GM10847 (cell line): ENCODE results near the gene TMEM117.

ENCODE experiments used
- POLR2A ChIP-seq: IDR thresholded peaks from 2 replicates; pipeline ENCODE4 v1.6.1; 2011; ENCODE audit not compliant: insufficient read length; ENCODE audit errors: extremely low read depth

Gene TMEM117

DNA sequence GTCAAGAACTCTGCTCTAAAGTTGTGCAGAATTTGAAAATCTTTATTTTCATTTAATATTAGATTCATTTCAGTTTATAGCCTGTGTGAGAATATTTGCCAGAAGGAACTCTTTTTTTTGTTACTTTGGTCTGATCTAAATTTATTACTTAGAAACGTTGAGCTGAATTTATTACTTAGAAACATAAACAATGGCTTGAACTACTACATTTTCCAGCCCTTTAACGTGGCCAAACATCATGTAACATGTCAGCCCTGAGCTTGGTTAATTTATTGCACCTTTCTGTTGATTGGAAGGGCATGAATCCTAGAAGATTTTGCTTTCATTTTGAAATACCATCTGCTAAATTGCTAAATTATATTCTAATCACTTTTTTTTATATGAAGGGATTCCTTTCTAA, 241.4 kb downstream of the TMEM117 start:
- no peak for TF ChIP-seq POLR2A

- TF ChIP-seq POLR2A = no peak
Observed at GRCh38 chr12:44078273-44078672, 242.4 kb downstream of the TMEM117 start.

GRCh38 chr12:44088647-44089046, 252.8 kb downstream of the TMEM117 start:
- no peak for TF ChIP-seq POLR2A

- no peak for TF ChIP-seq POLR2A
Observed at GRCh38 chr12:44091948-44092606, 256.2 kb downstream of the TMEM117 start.

DNA sequence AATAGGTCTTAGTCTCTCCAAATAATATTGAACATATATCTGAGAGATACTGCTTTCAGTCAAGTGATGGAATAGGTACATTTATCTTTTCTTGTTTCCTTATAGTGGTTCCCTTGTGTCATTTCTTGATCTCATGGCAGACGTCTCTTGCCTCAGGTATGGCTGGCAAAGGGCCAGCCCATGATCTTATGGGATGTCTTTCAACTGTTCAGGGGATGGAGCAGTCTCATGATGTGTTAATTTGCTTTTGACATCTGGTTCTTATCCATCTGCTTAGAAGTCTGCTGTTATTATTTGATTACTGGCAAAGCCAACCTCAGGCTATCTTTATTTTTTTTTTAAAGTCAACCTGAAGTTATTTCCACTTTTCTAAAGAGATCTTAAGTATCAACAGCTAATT, 262.9 kb downstream of the TMEM117 start:
- TF ChIP-seq POLR2A = no peak

- TF ChIP-seq POLR2A = no peak
Observed at GRCh38 chr12:44099486-44099885, 263.6 kb downstream of the TMEM117 start.

DNA sequence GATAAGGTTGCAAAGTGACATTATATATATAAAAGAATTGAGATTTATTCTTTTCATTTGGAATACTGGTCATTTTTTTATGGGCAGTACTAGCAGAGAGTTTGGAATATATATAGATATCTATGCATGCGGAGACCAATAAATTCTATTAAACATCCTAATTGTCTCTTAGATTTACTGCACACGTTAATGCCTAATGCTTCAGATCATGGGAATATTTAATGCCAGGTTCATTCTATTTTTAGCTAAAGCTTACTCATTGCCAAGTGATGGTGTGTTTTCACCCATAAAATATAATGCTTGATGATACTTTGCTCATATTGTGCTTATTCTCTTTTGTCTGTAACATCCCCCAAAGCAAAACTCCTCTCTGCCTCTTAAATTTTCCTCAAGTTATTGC, 264.4 kb downstream of the TMEM117 start:
- no peak for TF ChIP-seq POLR2A

- TF ChIP-seq POLR2A = no peak
Observed at GRCh38 chr12:44101475-44101874, 265.6 kb downstream of the TMEM117 start.

- TF ChIP-seq POLR2A = no peak
Observed at GRCh38 chr12:44114906-44115305, 279.0 kb downstream of the TMEM117 start.

- TF ChIP-seq POLR2A = no peak
Observed at GRCh38 chr12:44117337-44117736, 281.5 kb downstream of the TMEM117 start.

GRCh38 chr12:44118946-44119345, 283.1 kb downstream of the TMEM117 start:
- no peak for TF ChIP-seq POLR2A

DNA sequence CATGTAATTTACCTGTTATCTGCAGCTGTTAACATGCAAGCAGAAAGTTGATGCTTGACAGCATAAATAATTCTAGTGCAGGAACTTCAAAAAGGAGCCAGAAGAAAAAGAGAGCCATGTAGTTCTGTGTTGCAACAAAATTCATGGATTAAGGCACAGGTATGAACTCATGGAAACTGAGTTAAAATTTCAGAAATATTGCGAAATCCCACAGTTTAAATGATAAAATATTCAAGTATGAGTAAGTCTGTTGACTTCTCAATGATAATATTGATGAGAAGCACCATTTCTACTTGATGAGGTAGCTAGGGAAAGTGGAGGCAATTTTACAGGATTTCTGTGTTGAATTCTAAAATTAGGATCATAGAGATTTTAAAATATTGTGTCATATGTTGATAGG, 290.9 kb downstream of the TMEM117 start:
- no peak for TF ChIP-seq POLR2A

DNA sequence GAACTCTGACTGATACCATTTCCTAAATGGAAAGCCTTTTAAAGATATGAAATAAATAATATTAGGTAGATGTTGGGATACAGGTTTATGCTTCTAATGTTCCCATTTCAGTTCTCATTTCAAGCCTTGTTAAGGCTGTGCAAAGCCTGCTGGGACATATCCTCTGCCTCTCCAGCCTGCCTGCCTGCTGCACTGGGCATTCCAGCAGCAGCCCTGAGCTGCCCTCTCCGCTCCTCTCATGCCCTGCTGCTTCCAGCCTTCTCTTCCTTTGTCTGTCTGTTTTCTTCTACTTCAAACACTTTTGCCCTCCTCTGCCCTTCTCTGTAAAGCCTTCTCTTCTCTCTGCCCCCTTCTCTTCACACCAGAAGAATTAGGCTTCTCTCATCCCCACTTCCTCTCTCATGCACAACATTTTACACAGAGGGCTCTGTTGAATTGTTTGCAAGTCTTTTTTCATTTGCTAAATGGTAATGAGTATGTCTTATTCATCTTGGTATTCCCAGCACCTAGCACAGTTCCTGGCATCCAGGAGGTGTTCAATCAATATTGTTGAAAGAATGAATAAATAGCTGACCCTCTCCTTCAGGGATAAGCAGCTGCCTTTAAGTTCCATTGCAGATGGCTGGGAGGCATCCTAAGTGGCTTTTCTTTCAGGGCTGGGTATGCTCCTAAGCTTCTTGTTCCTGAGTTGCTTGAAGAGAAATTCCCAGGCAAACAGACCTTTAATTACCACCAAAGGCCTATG, 292.3 kb downstream of the TMEM117 start:
- no peak for TF ChIP-seq POLR2A

GRCh38 chr12:44143175-44143574, 307.3 kb downstream of the TMEM117 start:
- TF ChIP-seq POLR2A = no peak

DNA sequence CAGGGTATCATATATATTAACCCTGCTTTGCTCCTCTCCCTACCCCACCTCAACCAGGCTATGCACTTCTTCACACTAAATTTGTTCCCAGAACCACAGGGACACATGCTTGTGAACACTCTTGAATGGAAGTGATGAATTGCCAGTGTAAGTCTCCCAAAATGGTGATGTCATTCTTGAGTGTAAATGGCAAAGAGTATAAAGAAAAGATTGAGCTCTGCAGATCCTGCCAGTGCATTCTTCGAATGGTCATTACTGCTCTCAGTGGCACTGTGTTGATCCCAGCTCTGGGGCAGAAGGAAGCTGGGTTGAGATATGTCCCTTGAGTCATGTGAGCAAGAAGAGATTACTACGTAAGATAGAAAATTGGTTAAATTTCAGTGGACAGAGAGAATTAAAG, 313.1 kb downstream of the TMEM117 start:
- TF ChIP-seq POLR2A = no peak

- TF ChIP-seq POLR2A = no peak
Observed at GRCh38 chr12:44154128-44154527, 318.2 kb downstream of the TMEM117 start.

DNA sequence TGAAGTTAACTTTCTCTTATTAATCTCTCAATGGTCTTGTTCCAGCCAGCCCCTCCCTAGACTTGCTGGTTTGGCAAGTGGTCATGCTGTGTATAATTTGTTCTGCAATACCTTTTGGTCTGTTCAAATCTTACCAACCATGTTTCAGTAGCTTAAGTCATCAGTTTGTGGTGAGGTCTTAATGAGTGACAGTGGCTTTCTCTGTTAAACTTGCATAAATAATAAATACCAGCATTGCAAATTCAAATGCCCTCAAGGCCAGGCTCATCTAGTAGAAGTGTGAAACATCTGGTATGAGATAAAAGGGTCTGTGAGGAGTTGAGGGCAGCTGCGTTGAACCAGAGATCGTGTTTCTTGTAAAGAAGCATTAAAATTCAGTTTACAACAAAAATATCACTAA, 319.5 kb downstream of the TMEM117 start:
- no peak for TF ChIP-seq POLR2A

DNA sequence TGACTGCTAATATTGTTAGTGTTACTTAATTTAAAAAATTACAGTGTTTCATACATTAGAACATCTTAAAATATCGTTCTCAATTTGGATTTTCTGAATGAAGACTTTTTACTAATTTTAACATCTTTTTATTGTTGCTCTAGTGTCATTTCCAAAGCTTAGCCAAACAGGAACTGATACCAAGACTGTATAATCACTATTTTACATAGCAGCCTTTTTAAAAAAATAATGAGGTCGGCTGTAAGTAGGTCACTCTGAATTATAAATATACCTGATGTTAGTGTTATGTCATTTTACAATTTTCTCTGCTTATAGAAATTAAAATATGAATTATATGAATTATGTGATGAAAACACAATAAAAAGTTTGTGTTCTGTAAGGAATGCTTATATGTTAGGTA, 321.5 kb downstream of the TMEM117 start:
- no peak for TF ChIP-seq POLR2A

DNA sequence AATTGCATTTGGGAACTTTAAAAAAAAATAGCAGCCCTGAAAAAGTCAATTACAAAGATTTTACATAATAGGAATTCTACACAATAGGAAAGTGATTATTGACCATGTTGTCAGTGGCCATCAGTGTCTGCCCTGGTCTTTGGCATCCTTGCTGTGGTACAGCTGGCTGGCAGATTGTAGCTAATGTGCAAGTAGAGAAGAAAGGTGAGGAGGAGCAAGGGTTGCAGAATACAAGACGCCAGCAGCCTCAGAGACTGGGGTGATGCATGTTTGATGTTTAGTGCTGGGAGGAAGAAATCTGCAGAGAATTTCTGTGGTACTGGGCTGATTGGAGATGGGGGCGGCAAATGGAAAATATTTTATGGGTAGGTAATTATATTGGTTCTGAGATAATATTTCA, 322.9 kb downstream of the TMEM117 start:
- no peak for TF ChIP-seq POLR2A
